ENCODE measurements around the gene ASGR2. TPM values are rescaled to one million over a fixed set of nuclear protein-coding genes. Genes with fewer than 3 reads are reported as not detected.
"Not testable (repeated sequence)": the region's sequence is repeated elsewhere in the genome, so short reads cannot be mapped to it uniquely, and the experiment has no call there.

Gene ASGR2
- polyA plus RNA-seq, 2 of the 4 experiments (the other 2 are of a cell fraction) = 0.06 to 0.34 TPM

GRCh38 chr17:7101531-7101930 is 13.1 kb downstream of the ASGR2 start:
- CTCF ChIA-PET = interaction anchor here (1.0 to 2.6 kb wide), 8 partner anchors 13 to 77 kb away, joined by 3 to 17 read pairs (median 4); partner anchors contain the start of gene ASGR2
- ATAC-seq (peak in 1 of 2 experiments; percentile 16; a peak in 3 of 6 replicates), FAIRE-seq (no peak), DNase-seq (ENCODE audit: low read depth in 1 of 2, low spot score in 1 of 2) (no peak)
- 77% methylated on average over 14 of the region's 14 CpGs for WGBS (ENCODE audit: missing lambda C conversion rate)
- no peak overlapping the region for H3K4me2 ChIP-seq
- POLR2A ChIA-PET = no interaction called here
- H3K4me1 ChIP-seq = peaks cover 6% of the 10 kb centered on the region
- H3K4me3 ChIP-seq = no peak overlapping the region
- H3K9me3 ChIP-seq = no peaks in the 10 kb centered on the region
- H3K27ac ChIP-seq = no peak overlapping the region
- no peak for TF ChIP-seq SMC3 (IDR thresholded peaks at IDR 0.05)
- no peak for TF ChIP-seq FOSL2 (IDR thresholded peaks at IDR 0.05)
- TF ChIP-seq FOSL2 (CRISPR knock-in tag; IDR thresholded peaks at IDR 0.05) = no peak
- TF ChIP-seq ZC3H11A (IDR thresholded peaks at IDR 0.05) = no peak
- no peak for TF ChIP-seq ESRRA (IDR thresholded peaks at IDR 0.05; ENCODE audit: borderline replicate concordance, low read length)
- TF ChIP-seq E2F6 (IDR thresholded peaks at IDR 0.05; ENCODE audit: borderline replicate concordance, low read depth) = no peak

DNA sequence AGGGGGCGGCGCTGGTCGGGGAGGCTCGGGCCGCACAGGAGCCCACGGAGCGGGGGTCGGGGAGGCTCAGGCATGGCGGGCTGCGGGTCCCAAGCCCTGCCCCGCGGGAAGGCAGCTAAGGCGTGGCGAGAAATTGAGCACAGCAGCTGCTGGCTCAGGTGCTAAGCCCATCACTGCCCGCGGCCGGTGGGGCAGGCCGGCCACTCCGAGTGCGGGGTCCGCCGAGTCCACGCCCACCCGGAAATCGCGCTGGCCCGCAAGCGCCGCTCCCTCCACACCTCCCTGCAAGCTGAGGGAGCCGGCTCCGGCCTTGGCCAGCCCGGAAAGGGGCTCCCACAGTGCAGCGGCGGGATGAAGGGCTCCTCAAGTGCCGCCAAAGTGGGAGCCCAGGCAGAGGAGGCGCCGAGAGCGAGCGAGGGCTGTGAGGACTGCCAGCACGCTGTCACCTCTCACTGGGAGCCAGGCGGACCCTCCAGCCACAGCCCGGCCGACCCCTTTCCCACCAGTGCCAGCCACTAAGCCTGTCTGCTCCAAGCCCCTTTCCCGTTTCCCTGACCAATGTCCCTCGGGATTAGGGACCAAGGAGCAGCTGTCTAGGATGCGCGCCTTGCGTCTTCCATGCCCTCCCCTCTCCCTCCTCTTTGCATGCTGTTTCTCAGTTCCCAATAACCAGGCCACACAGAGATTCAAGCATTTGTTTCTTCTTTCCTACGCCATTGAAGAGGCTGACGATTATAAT is 13.8 kb downstream of the ASGR2 start:
- not testable (repeated sequence) for H3K27ac ChIP-seq; ATAC-seq; H3K4me2 ChIP-seq; H3K4me1 ChIP-seq; FAIRE-seq; DNase-seq (ENCODE audit: low read depth in 1 of 2, low spot score in 1 of 2); H3K9me3 ChIP-seq; H3K4me3 ChIP-seq
- ChIA-PET CTCF (interaction anchor here (1.0 to 2.6 kb wide), 7 partner anchors 24 to 77 kb away, joined by 4 to 17 read pairs (median 7); no protein-coding TSS in a partner anchor), POLR2A (interaction anchor here (0.6 kb wide), 1 partner anchor 32 kb away, joined by 7 read pairs; no protein-coding TSS in a partner anchor)
- WGBS (ENCODE audit: missing lambda C conversion rate) = 76% methylated on average over 50 of the region's 50 CpGs

DNA sequence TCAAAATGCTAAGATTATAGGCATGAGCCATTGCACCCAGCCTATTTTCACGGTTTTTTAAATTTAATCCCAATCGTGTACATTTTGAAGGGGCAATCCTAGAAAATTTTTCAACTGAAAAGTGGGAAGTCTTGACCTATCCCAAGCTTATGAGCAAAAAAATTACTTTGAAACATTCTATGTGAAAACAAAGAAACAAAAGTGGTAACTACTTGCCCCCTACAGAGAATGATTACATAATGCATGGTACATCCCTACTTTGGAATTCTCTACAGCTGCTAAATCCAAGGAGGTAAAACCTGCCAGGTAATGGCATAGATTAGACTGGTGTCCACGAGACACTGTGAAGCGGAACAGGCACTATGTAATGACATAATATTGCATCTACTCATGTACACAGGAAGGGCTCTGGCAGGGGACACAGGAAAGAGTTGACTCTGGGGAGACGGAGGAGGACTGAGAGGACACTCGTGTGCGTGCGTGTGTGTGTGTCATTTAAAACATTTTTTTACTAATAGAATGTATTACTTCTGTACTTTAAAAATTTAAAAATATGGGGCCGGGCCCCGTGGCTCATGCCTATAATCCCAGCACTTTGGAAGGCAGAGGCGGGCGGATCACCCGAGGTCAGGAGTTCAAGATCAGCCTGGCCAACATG is 15.7 kb downstream of the ASGR2 start:
- ATAC-seq (no peak), DNase-seq (ENCODE audit: low read depth in 1 of 2, low spot score in 1 of 2) (no peak), FAIRE-seq (no peak)
- ChIA-PET CTCF (interaction anchor here (0.6 to 1.6 kb wide), 6 partner anchors 11 to 78 kb away, joined by 3 to 8 read pairs (median 4); no protein-coding TSS in a partner anchor), POLR2A (no interaction called here)
- peaks cover 6% of the 10 kb centered on the region for H3K4me1 ChIP-seq
- no peak overlapping the region for H3K27ac ChIP-seq
- H3K4me3 ChIP-seq = no peak overlapping the region
- H3K4me2 ChIP-seq = no peak overlapping the region
- TF ChIP-seq USF2 (IDR thresholded peaks at IDR 0.05) = no peak
- TF ChIP-seq JUN (IDR thresholded peaks at IDR 0.05) = no peak
- no peak for TF ChIP-seq RAD21 (conservative IDR thresholded peaks at IDR 0.05 in 1 of 2, IDR thresholded peaks at IDR 0.05 in 1 of 2)
- no peak for TF ChIP-seq ZSCAN20 (CRISPR knock-in tag; IDR thresholded peaks at IDR 0.05)
- no peak for TF ChIP-seq CHD2 (IDR thresholded peaks at IDR 0.05; ENCODE audit: low read length, partially characterized antibody)
- no peak for TF ChIP-seq FOXS1 (CRISPR knock-in tag; IDR thresholded peaks at IDR 0.05)
- TF ChIP-seq EHF (CRISPR knock-in tag; IDR thresholded peaks at IDR 0.05) = no peak
- no peak for TF ChIP-seq FOSL2 (IDR thresholded peaks at IDR 0.05)
- TF ChIP-seq FOSL2 (CRISPR knock-in tag; IDR thresholded peaks at IDR 0.05) = no peak
- TF ChIP-seq, protein P1, sequence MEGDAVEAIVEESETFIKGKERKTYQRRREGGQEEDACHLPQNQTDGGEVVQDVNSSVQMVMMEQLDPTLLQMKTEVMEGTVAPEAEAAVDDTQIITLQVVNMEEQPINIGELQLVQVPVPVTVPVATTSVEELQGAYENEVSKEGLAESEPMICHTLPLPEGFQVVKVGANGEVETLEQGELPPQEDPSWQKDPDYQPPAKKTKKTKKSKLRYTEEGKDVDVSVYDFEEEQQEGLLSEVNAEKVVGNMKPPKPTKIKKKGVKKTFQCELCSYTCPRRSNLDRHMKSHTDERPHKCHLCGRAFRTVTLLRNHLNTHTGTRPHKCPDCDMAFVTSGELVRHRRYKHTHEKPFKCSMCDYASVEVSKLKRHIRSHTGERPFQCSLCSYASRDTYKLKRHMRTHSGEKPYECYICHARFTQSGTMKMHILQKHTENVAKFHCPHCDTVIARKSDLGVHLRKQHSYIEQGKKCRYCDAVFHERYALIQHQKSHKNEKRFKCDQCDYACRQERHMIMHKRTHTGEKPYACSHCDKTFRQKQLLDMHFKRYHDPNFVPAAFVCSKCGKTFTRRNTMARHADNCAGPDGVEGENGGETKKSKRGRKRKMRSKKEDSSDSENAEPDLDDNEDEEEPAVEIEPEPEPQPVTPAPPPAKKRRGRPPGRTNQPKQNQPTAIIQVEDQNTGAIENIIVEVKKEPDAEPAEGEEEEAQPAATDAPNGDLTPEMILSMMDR (IDR thresholded peaks at IDR 0.05) = no peak
- TF ChIP-seq GATA3 (IDR thresholded peaks at IDR 0.05; ENCODE audit: borderline replicate concordance) = no peak
- TF ChIP-seq CBX8 (IDR thresholded peaks at IDR 0.05) = no peak
- no peak for TF ChIP-seq NPAS2 (CRISPR knock-in tag; IDR thresholded peaks at IDR 0.05; ENCODE audit: borderline replicate concordance)
- TF ChIP-seq CEBPB (IDR thresholded peaks at IDR 0.05) = no peak
- TF ChIP-seq EP300 (IDR thresholded peaks at IDR 0.05) = no peak
- TF ChIP-seq, protein P2, sequence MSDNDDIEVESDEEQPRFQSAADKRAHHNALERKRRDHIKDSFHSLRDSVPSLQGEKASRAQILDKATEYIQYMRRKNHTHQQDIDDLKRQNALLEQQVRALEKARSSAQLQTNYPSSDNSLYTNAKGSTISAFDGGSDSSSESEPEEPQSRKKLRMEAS (IDR thresholded peaks at IDR 0.05) = no peak
- no peak for TF ChIP-seq ZC3H11A (IDR thresholded peaks at IDR 0.05)
- 75% methylated on average over 13 of the region's 13 CpGs for WGBS (ENCODE audit: missing lambda C conversion rate)
- H3K9me3 ChIP-seq = no peaks in the 10 kb centered on the region

All from A549 (cell line).